Tibial nerve (tissue), 4 donors: ENCODE results near the gene COPZ1.

ENCODE experiments used
- CTCF ChIP-seq, 5 experiments: fragments of 200-600 bp in 3 of 5; fragments of 450-650 bp in 2 of 5; sonication (generic) in 3 of 5; IDR thresholded peaks; one replicate each; pipeline ENCODE4 v1.5.1; 2016 to 2019; ENCODE audit warnings: antibody characterized with exemption in 5 of 5, mild to moderate bottlenecking in 3 of 5, moderate library complexity in 2 of 5
- EP300 ChIP-seq, 2 donors: sonication (generic); formaldehyde crosslinking; IDR thresholded peaks; one replicate each; pipeline ENCODE4 v1.6.1; 2017; ENCODE audit warnings: antibody characterized with exemption in 2 of 2, mild to moderate bottlenecking in 1 of 2
- POLR2A ChIP-seq, 2 donors: fragments of 450-650 bp; IDR thresholded peaks; one replicate each; pipeline ENCODE4 v1.6.1; 2017; ENCODE audit warnings: antibody characterized with exemption in 2 of 2, mild to moderate bottlenecking in 2 of 2, moderate library complexity in 2 of 2

- TF ChIP-seq CTCF (IDR thresholded peaks at IDR 0.05) (no peak), POLR2A (IDR thresholded peaks at IDR 0.05) (no peak), EP300 (IDR thresholded peaks at IDR 0.05) (no peak)
Measured at GRCh38 chr12:54355104-54355815, 30.3 kb downstream of the COPZ1 start.
